ENCODE results near the gene TXNRD2. TPM values are rescaled to one million over a fixed set of nuclear protein-coding genes. Genes with fewer than 3 reads are reported as not detected.

Gene TXNRD2
- total and polyA plus RNA-seq, 10 of the 15 experiments (the other 5 are each of a cell fraction or from before 2014, with no cell fraction given), result 1.6 to 26.0 (median 13.9) TPM

- TF ChIP-seq CEBPZ (IDR thresholded peaks at IDR 0.05; ENCODE audit: low read depth, low read length), result no peak
- TF ChIP-seq BCL3 (IDR thresholded peaks at IDR 0.05; ENCODE audit: borderline replicate concordance, insufficient read depth, low read depth, low read length, poor library complexity, severe bottlenecking), result peak; percentile 61
- TF ChIP-seq, protein P1, sequence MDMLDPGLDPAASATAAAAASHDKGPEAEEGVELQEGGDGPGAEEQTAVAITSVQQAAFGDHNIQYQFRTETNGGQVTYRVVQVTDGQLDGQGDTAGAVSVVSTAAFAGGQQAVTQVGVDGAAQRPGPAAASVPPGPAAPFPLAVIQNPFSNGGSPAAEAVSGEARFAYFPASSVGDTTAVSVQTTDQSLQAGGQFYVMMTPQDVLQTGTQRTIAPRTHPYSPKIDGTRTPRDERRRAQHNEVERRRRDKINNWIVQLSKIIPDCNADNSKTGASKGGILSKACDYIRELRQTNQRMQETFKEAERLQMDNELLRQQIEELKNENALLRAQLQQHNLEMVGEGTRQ (IDR thresholded peaks at IDR 0.05; ENCODE audit: borderline replicate concordance, low read depth, low read length), result no peak; the same call in 1 of the 2 replicates
- TF ChIP-seq NFYB (IDR thresholded peaks at IDR 0.05; ENCODE audit: insufficient read depth, low read depth, low read length), result no peak
- TF ChIP-seq SIX5 (IDR thresholded peaks at IDR 0.05; ENCODE audit: low read depth, low read length, severe bottlenecking), result no peak
- TF ChIP-seq RAD21 (IDR thresholded peaks at IDR 0.05; ENCODE audit: insufficient read depth, low read depth, low read length), result peak; percentile 92
- TF ChIP-seq CBX5 (IDR thresholded peaks at IDR 0.05; ENCODE audit: low read depth), result no peak
- no peak for TF ChIP-seq JUND (IDR thresholded peaks at IDR 0.05; ENCODE audit: low read depth, low read length)
- no peak; the same call in 1 of the 2 replicates for TF ChIP-seq ATF7 (IDR thresholded peaks at IDR 0.05; ENCODE audit: low read depth)
- TF ChIP-seq NR2C1 (IDR thresholded peaks at IDR 0.05), result no peak
- peak; percentile 80 for TF ChIP-seq MTA2 (IDR thresholded peaks at IDR 0.05; ENCODE audit: low read depth)
- TF ChIP-seq PBX3 (IDR thresholded peaks at IDR 0.05; ENCODE audit: insufficient replicate concordance, low read depth, low read length), result no peak
- no peak for TF ChIP-seq SREBF2 (IDR thresholded peaks at IDR 0.05; ENCODE audit: low read length)
- TF ChIP-seq, protein P2, sequence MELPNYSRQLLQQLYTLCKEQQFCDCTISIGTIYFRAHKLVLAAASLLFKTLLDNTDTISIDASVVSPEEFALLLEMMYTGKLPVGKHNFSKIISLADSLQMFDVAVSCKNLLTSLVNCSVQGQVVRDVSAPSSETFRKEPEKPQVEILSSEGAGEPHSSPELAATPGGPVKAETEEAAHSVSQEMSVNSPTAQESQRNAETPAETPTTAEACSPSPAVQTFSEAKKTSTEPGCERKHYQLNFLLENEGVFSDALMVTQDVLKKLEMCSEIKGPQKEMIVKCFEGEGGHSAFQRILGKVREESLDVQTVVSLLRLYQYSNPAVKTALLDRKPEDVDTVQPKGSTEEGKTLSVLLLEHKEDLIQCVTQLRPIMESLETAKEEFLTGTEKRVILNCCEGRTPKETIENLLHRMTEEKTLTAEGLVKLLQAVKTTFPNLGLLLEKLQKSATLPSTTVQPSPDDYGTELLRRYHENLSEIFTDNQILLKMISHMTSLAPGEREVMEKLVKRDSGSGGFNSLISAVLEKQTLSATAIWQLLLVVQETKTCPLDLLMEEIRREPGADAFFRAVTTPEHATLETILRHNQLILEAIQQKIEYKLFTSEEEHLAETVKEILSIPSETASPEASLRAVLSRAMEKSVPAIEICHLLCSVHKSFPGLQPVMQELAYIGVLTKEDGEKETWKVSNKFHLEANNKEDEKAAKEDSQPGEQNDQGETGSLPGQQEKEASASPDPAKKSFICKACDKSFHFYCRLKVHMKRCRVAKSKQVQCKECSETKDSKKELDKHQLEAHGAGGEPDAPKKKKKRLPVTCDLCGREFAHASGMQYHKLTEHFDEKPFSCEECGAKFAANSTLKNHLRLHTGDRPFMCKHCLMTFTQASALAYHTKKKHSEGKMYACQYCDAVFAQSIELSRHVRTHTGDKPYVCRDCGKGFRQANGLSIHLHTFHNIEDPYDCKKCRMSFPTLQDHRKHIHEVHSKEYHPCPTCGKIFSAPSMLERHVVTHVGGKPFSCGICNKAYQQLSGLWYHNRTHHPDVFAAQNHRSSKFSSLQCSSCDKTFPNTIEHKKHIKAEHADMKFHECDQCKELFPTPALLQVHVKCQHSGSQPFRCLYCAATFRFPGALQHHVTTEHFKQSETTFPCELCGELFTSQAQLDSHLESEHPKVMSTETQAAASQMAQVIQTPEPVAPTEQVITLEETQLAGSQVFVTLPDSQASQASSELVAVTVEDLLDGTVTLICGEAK (IDR thresholded peaks at IDR 0.05; ENCODE audit: borderline replicate concordance), result no peak
- no peak for TF ChIP-seq IKZF1 (conservative IDR thresholded peaks at IDR 0.05)
Observed at GRCh38 chr22:19909350-19910179, 32.1 kb downstream of the TXNRD2 start (continued).
